GM19455 (cell line): ENCODE data around the gene CRB2.

Experiments
- ATAC-seq: cut with Tn5 transposase; IDR thresholded peaks from one replicate; pipeline ENCODE4 v1.9.1; 2021; ENCODE audit not compliant: unreplicated experiment

CRB2 gene

GRCh38 chr9:123355761-123356431, at the start of gene CRB2:
CRB2 (plus strand) TSS chr9:123356197; CDS start chr9:123356261, 64 bp downstream.
- ATAC-seq: no peak

GRCh38 chr9:123309611-123310010, 46.4 kb upstream of the CRB2 start:
- ATAC-seq: no peak

- no peak for ATAC-seq
Measured at GRCh38 chr9:123310551-123311249, 45.3 kb upstream of the CRB2 start.

GRCh38 chr9:123311250-123311752, 44.7 kb upstream of the CRB2 start:
- ATAC-seq: no peak

- ATAC-seq: no peak
Measured at GRCh38 chr9:123312306-123312877, 43.6 kb upstream of the CRB2 start.

- ATAC-seq: no peak
Measured at GRCh38 chr9:123314617-123315016, 41.4 kb upstream of the CRB2 start.

- ATAC-seq: no peak
Measured at GRCh38 chr9:123315635-123316034, 40.4 kb upstream of the CRB2 start.

GRCh38 chr9:123316053-123316718, 39.8 kb upstream of the CRB2 start:
- no peak for ATAC-seq

- peak; percentile 64 for ATAC-seq
Measured at GRCh38 chr9:123318202-123318601, 37.8 kb upstream of the CRB2 start.

GRCh38 chr9:123318961-123319421, 37.0 kb upstream of the CRB2 start:
- ATAC-seq: no peak

GRCh38 chr9:123319541-123320339, 36.3 kb upstream of the CRB2 start:
- ATAC-seq: no peak

- ATAC-seq: no peak
Measured at GRCh38 chr9:123320814-123321213, 35.2 kb upstream of the CRB2 start.

- ATAC-seq: no peak
Measured at GRCh38 chr9:123321616-123322272, 34.3 kb upstream of the CRB2 start.

GRCh38 chr9:123322273-123323195, 33.5 kb upstream of the CRB2 start:
- peak; percentile 43 for ATAC-seq

GRCh38 chr9:123323196-123324013, 32.6 kb upstream of the CRB2 start:
- ATAC-seq: no peak

- no peak for ATAC-seq
Measured at GRCh38 chr9:123324767-123325183, 31.2 kb upstream of the CRB2 start.

- no peak for ATAC-seq
Measured at GRCh38 chr9:123326187-123326586, 29.8 kb upstream of the CRB2 start.

- ATAC-seq: no peak
Measured at GRCh38 chr9:123326662-123327093, 29.3 kb upstream of the CRB2 start.
